GM18511 (cell line): ENCODE data around the gene MUC16.

ENCODE experiments used
- ATAC-seq: cut with Tn5 transposase; IDR thresholded peaks from one replicate; pipeline ENCODE4 v1.9.1; 2021; ENCODE audit warnings: mild to moderate bottlenecking, moderate library complexity; ENCODE audit not compliant: unreplicated experiment

Gene MUC16

DNA sequence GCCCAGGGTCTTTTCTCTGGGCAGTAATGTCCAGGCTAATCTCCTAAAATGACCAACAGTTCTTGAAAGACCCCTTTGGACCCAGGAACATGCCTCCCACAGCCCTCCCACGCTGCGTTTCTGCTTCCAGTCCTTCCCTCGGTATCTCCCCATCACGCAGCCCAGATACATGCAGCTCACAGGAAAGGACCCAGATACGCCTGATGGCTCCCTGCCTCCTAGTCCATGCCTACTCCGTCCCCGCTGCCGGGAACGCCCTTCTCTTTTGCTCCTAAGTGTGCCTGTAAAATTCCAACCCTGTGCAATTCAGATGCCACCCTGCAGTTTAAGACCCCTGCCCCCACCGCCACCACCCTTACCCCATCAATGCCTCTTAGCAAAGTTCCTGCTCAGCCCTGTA is 778 bp downstream of the MUC16 start:
- no peak for ATAC-seq

DNA sequence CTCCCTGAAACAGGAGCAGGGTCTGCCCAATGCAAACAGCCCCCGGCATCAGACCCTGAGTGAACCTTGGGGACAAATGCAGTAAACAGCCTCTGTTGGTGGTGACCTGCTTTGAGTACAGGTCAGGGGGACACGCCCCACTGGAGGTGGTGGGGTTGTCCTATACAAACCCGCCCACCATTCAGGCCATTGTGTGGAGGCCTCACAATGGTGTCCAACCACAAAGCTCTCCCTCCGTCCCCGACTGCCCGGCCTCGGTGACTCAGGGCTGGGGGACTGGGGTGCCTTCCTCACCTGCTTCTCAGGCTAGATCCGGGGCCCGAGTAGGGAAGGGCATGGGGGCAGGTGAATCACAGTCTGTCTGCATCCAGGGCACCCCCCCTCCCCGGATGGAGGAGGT is 1.5 kb downstream of the MUC16 start:
- ATAC-seq: no peak

DNA sequence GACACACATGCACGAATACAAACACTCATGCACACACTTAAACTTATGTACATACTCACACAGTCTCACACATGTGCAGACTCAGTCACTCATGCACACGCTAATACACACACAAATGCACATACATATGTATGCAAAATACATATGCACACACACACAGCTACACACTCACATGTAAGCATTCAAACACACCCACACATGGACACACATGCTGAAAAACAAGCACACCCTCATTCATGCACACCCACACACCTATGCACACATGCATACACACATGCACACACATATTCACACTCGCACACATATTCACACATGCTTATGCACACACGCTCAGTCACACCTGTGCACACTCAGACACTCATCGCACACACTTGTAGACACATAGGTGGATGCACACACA is 9.3 kb downstream of the MUC16 start:
- no peak for ATAC-seq

DNA sequence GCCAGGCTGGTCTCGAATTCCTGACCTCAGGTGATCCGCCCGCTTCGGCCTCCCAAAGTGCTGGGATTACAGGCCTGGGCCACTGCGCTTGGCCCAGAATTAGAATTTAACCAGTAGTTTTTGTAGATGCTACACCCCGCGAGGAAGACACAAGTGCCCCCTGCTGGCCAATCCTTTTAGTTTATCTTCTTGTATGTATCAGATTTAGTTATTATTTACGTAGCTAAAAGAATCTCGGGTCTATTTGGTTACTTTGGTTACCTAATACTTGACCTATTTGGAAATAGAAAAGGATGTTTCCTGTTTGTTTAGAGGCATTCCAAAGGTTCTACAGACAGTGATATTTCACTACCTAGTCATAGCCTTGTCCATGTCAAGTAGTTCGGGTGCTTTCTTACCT is 22.0 kb downstream of the MUC16 start:
- ATAC-seq: no peak

DNA sequence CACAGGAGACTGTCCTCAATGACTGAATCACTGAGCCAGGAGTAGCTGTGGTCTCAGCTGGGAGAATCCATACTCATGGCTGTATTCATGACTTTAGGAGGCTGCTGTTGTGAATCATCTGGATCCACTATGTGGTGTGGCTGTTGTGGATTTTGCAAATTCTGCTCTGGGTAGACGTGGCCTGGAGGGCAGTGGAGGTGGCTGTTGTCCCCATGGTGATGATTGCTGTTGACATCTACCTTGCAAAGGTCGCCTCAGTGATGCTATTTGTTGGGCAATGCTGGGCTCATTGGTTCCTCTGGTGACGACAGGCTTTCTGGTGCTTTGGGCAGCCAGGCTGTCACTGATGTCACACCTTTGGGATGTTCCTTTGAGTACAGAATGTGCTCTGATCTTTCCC is 23.9 kb downstream of the MUC16 start:
- ATAC-seq: no peak

DNA sequence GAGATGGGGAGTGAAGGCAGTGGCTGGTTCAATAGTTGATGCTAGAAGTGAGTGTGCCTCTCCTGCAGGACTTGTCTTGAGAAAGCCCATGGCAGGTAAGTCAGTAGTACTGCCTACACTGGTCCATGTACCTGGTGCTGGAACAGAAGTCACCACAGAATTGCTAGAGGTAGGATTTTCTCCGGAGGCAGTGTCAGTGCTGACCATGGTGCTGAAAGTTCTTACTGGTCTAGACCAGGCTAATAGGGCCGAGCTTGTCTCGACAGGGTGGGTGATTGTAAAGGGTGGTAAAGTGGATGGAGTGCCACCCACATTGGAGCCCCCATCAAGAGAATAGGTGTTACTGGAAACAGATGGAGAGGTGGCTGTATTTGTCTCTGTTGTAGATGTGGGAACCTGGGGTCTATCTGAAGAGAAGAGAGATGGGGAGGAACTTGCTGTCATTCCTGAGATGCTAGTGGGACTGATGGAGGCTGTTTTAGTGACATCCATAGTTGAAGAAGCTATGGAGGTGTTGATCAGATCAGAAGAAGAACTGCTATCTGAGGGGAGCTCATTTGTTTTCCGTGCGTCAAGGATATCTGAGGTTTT is 36.6 kb downstream of the MUC16 start:
- ATAC-seq: no peak

DNA sequence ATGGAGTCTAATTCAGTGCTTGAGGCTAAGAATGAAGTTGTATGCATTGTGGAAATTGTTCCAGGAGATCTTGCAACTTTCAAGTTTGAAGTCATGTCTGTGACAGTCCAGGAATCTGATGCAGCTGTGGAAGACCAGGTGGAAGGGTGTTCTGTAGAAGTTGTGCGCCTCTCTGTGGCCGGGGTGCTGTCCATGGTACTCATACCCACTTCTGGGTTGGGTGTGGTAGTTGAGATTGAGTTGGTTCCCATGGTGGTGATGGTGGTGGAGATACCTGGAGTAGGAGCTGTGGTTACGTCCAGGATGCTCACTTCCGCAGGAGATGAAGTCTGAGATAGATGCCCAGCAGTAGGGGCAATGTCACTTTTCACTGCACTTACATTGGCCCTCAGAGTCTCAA is 44.3 kb downstream of the MUC16 start:
- ATAC-seq: no peak
